Right lobe of liver (tissue), 6 donors: ENCODE measurements around the gene GCK. TPM values are rescaled to one million over a fixed set of nuclear protein-coding genes. Genes with fewer than 3 reads are reported as not detected.

Experiments used
- ATAC-seq, 4 donors: fragments of 200-7000 bp; cut with Tn5 transposase; one replicate each; pipeline ENCODE4 v1.9.1; 2020; ENCODE audit warnings: mild to moderate bottlenecking in 4 of 4, moderate library complexity in 4 of 4
- DNase-seq, 3 donors: peaks; one replicate each; pipeline ENCODE4 v3.0.0-alpha.2; 2020
- H3K27ac ChIP-seq, 3 donors: fragments of 200-600 bp; one replicate each; pipeline ENCODE4 v1.8.0; 2022
- H3K27me3 ChIP-seq, 2 donors: fragments of 200-600 bp; one replicate each; pipeline ENCODE4 v1.8.0; 2022
- H3K36me3 ChIP-seq, 4 donors: fragments of 200-600 bp; sonication (generic) in 1 of 4; one replicate each; pipeline versions ENCODE4 v1.5.1 to v1.8.0; 2017 to 2022; ENCODE audit warnings: control low read depth in 1 of 4
- H3K4me1 ChIP-seq, 4 donors: fragments of 200-600 bp; sonication (generic) in 1 of 4; one replicate each; pipeline versions ENCODE4 v1.5.1 to v1.8.0; 2017 to 2022; ENCODE audit warnings: control low read depth in 1 of 4
- H3K4me3 ChIP-seq, 3 donors: fragments of 200-600 bp; one replicate each; pipeline ENCODE4 v1.8.0; 2022
- H3K9me3 ChIP-seq, 4 donors: fragments of 200-600 bp; sonication (generic) in 1 of 4; one replicate each; pipeline versions ENCODE4 v1.5.1 to v1.8.0; 2017 to 2022; ENCODE audit warnings: control low read depth in 1 of 4
- POLR2A ChIP-seq: fragments of 450-650 bp; IDR thresholded peaks from one replicate; pipeline ENCODE4 v1.6.1; 2017; ENCODE audit warnings: antibody characterized with exemption, mild to moderate bottlenecking
- WGBS: methylation state at CpG from one replicate; pipeline ENCODE4 v1.1.6; 2018; ENCODE audit warnings: low coverage, low lambda C conversion rate; ENCODE audit not compliant: insufficient coverage; ENCODE audit errors: missing lambda C conversion rate; 5-methylcytosine and 5-hydroxymethylcytosine counted together
- intact Hi-C, 2 donors: fragments of 100-400 bp; cut with DNase I; formaldehyde crosslinking; loops; one replicate each; pipeline versions ENCODE4 v1.11.2 to v1.14.1; 2022
- total RNA-seq, 6 experiments: library from RNA; depleted of rRNA in 2 of 6; stranded (reverse); fragments of >200 nt in 2 of 6; fragmentation: NEBNext Ultra II Directional in 3 of 6; extraction: Animal tissue kit (Norgen Biotek cat#: 25700) in 3 of 6; gene quantifications; one replicate each; pipeline versions ENCODE4 v1.1.0 to v1.2.4, GENCODE V29; 2016 to 2023
- TF ChIP-seq, protein P1 (sequence below), 4 donors: fragments of 200-600 bp in 3 of 4; fragments of 450-650 bp in 1 of 4; IDR thresholded peaks; one replicate each; pipeline versions ENCODE4 v1.5.1 to v1.8.0; 2016 to 2022; ENCODE audit warnings: antibody characterized with exemption in 4 of 4, mild to moderate bottlenecking in 2 of 4
- donor health status: DM: no; HTN: yes; CAD: no.
- donor health status: DM: no; HTN: no; CAD: no.
- donor health status: DM: no; HTN: no; CAD: no.
- donor health status: DM: no; HTN: yes; CAD: no.
- donor health status: DM: no; HTN: yes; CAD: no.

GCK gene
- total RNA-seq, 6 experiments from 2014 or later = 0.50 to 5.9 (median 2.0) TPM

DNA sequence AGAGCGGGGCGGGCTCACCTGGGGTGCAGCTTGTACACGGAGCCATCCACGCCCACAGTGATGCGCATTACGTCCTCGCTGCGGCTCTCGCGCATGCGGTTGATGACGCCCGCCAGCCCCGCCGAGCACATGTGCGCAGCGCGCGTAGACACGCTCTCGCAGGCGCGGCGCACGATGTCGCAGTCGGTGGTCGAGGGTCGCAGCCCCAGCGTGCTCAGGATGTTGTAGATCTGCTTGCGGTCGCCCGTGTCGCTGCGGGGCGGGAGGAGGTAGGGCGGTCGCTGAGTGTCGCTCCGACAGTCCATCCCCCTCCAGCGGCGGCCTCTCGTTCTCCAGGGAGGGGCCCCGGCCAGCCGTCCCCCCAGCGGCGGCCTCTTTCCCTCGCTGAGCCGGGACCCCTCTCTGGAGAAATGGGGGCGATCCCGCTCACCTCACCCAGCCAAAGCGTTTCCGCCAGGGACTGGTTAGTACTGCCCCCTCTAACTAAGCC lies 43.7 kb downstream of the GCK start:
- intact Hi-C loops = no loop called here
- H3K9me3 ChIP-seq = no peaks in the 10 kb centered on the region
- no peaks in the 10 kb centered on the region for H3K36me3 ChIP-seq
- H3K4me3 ChIP-seq = peak overlapping the region in 1 of 3 donors; percentile 2
- DNase-seq = peak in 1 of 3 donors; percentile 40
- no peak for ATAC-seq
- H3K27me3 ChIP-seq = no peaks in the 10 kb centered on the region
- H3K27ac ChIP-seq = no peak overlapping the region
- 64% methylated on average over 18 of the region's 53 CpGs for WGBS
- H3K4me1 ChIP-seq = no peaks in the 10 kb centered on the region
- no peak for TF ChIP-seq POLR2A
- TF ChIP-seq, protein P1, sequence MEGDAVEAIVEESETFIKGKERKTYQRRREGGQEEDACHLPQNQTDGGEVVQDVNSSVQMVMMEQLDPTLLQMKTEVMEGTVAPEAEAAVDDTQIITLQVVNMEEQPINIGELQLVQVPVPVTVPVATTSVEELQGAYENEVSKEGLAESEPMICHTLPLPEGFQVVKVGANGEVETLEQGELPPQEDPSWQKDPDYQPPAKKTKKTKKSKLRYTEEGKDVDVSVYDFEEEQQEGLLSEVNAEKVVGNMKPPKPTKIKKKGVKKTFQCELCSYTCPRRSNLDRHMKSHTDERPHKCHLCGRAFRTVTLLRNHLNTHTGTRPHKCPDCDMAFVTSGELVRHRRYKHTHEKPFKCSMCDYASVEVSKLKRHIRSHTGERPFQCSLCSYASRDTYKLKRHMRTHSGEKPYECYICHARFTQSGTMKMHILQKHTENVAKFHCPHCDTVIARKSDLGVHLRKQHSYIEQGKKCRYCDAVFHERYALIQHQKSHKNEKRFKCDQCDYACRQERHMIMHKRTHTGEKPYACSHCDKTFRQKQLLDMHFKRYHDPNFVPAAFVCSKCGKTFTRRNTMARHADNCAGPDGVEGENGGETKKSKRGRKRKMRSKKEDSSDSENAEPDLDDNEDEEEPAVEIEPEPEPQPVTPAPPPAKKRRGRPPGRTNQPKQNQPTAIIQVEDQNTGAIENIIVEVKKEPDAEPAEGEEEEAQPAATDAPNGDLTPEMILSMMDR (IDR thresholded peaks at IDR 0.05) = no peak

DNA sequence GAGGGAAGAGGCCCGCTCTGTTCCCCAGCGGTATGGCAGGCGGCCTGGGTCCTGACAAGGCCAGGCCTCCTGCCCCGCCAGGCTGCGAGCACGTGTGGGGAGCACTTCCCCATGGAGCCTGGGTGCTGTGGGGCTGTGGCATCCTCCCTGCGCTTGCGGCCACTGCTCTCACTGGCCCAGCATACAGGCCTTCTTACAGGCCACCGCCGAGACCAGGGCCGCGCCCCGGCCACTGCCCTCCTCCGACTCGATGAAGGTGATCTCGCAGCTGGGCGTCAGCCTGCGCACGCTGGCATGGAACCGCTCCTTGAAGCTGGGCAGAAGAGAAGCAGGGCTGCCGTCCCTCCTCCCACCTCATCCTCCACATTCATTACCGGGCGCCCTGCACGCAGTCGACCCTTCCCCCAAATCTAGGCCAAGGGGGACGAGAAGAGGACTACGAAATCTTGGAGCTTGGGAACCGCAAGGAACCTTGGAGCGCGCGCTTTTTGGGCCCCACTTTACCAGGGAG lies 44.2 kb downstream of the GCK start:
- TF ChIP-seq, protein P1 (IDR thresholded peaks at IDR 0.05) = no peak
- TF ChIP-seq POLR2A = no peak
- Histone ChIP-seq H3K27ac (no peak overlapping the region), H3K9me3 (no peaks in the 10 kb centered on the region), H3K4me1 (no peaks in the 10 kb centered on the region), H3K27me3 (no peaks in the 10 kb centered on the region), H3K36me3 (no peaks in the 10 kb centered on the region), H3K4me3 (no peak overlapping the region)
- intact Hi-C loops = no loop called here
- DNase-seq = peak in 1 of 3 donors; percentile 39
- ATAC-seq = no peak
- WGBS = 63% methylated on average over 3 of the region's 31 CpGs

DNA sequence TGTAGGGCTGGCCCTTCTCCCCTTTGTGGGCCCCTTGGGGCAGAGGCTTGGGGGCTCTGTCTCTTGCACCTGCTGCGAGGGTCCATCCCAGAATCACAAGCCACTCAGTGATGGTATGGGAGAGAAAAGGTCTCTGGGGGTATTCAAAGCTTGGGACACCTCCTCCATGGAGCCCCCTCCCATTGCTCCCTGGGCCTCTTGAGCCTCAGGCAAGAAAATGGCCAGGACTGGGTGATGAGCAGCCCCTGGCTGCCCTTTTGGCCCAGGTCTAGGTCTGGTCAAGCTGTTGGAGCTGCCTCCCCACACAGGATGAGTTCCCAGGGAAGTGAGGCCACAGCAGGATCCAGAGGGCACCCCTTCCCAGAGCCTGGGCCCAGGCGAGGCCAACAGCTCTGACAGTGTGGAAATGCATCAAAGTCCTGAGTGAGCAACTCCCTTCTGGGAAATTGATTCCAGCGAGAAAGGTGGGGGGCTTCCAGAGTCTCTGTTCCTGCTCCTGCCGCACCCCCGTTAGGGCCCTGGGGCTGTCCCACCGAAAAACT lies 44.7 kb downstream of the GCK start:
- peak in 1 of 3 donors; percentile 30 for DNase-seq
- no peaks in the 10 kb centered on the region for H3K4me1 ChIP-seq
- no peaks in the 10 kb centered on the region for H3K36me3 ChIP-seq
- H3K27me3 ChIP-seq = no peaks in the 10 kb centered on the region
- no CpG with 5 or more reads among the region's 6 CpGs for WGBS
- no peak overlapping the region for H3K4me3 ChIP-seq
- TF ChIP-seq, protein P1 (IDR thresholded peaks at IDR 0.05) = no peak
- TF ChIP-seq POLR2A = no peak
- intact Hi-C loops = no loop called here
- H3K27ac ChIP-seq = no peak overlapping the region
- no peak for ATAC-seq
- H3K9me3 ChIP-seq = no peaks in the 10 kb centered on the region

DNA sequence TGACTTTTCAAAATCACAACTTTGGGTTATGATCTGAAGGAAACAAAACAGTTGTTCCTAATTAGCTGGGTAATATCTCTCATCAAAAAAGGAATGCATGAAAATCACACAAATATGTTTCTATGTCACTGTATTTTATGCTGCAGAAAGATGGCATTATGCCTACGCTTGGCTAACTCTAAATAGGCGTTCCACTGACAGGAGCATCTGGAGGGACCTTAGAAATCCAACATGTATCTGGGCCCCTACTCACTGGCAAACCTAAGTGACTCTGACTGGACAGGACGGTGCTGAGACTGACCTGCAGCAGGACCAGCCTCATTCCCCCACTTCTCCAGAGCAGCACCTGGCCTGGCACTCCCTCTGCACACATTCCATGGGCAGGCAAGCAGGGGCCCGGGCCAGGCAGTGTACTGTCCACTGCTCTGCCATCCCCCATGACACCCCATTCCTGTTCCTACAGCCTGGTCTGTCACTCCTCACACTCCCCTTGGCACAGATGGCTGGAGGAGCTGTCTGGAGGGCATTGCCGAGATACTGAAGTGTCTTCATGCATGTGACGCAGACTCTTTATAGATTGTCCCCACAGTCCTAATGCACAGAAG lies 45.5 kb downstream of the GCK start:
- Histone ChIP-seq H3K4me1 (no peaks in the 10 kb centered on the region), H3K4me3 (no peak overlapping the region), H3K9me3 (no peaks in the 10 kb centered on the region), H3K36me3 (no peaks in the 10 kb centered on the region), H3K27me3 (no peaks in the 10 kb centered on the region), H3K27ac (no peak overlapping the region)
- ATAC-seq (no peak), DNase-seq (peak in 1 of 3 donors; percentile 36)
- TF ChIP-seq, protein P1 (IDR thresholded peaks at IDR 0.05) = no peak
- no peak for TF ChIP-seq POLR2A
- intact Hi-C loops = no loop called here
- 77% methylated on average over 5 of the region's 6 CpGs for WGBS
